ENCODE data around the gene MYOCOS.

Gene MYOCOS

DNA sequence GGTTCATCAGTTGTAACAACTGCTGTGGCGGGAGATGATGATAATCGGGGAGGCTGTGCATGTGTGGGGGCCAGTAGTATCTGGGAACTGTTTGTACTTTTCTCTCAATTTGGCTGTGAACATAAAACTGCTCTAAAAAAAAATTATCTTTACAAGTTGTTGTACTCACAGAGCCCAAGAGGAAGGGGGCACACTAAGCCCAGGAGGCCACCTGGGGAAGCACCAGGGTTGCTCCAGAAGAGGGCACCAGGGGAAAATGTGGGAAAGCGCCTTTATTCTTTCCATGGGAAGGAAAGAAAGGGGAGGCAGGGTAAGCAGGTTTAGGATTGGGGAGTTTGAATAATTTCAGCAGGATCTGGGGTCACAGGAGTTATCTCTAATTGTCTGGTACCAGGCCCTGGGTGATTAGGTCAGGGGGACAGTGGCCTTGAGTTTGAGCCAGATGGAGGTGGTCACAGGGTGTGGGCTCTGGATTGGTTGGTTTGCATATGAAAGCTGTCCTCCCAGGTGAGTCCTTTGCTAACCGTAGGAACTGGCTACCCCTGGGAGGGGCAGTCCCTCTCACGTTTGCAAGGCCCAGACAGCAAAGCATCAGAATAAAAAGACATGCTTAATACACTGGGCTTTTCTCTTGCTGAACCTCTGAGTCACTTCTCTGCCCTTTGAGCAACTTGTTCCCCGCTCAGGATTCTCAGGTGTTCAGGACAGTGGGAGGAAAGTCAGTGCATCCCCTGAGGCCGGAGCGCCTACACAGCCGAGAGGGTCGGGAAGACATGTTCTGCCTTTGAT is 19.2 kb downstream of the MYOCOS start:
- DNase-seq = no peak
- no peaks in the 10 kb centered on the region for H3K4me1 ChIP-seq (ENCODE audit: control insufficient read depth, insufficient read depth, low read length, poor library complexity, severe bottlenecking)
- H3K9me3 ChIP-seq (ENCODE audit: control insufficient read depth, low read length) = no peaks in the 10 kb centered on the region
- no peaks in the 10 kb centered on the region for H3K27me3 ChIP-seq (replicated peaks; ENCODE audit: control insufficient read depth, insufficient read depth, low read length, poor library complexity, severe bottlenecking)
- H3K4me3 ChIP-seq (ENCODE audit: insufficient read depth, low read depth, low read length, poor library complexity, severe bottlenecking) = no peak overlapping the region
- H3K36me3 ChIP-seq (ENCODE audit: control insufficient read depth, insufficient read depth, low read length) = no peaks in the 10 kb centered on the region
- H3K27ac ChIP-seq (ENCODE audit: insufficient read depth, low read length, poor library complexity, severe bottlenecking) = no peak overlapping the region

- H3K27me3 ChIP-seq (replicated peaks; ENCODE audit: control insufficient read depth, insufficient read depth, low read length, poor library complexity, severe bottlenecking) = no peaks in the 10 kb centered on the region
- no peaks in the 10 kb centered on the region for H3K9me3 ChIP-seq (ENCODE audit: control insufficient read depth, low read length)
- no peak overlapping the region for H3K27ac ChIP-seq (ENCODE audit: insufficient read depth, low read length, poor library complexity, severe bottlenecking)
- H3K36me3 ChIP-seq (ENCODE audit: control insufficient read depth, insufficient read depth, low read length) = no peaks in the 10 kb centered on the region
- H3K4me3 ChIP-seq (ENCODE audit: insufficient read depth, low read depth, low read length, poor library complexity, severe bottlenecking) = no peak overlapping the region
- DNase-seq = no peak
- no peaks in the 10 kb centered on the region for H3K4me1 ChIP-seq (ENCODE audit: control insufficient read depth, insufficient read depth, low read length, poor library complexity, severe bottlenecking)
These were observed 20.2 kb downstream of the MYOCOS start for GRCh38 chr1:171642197-171642596.

DNA sequence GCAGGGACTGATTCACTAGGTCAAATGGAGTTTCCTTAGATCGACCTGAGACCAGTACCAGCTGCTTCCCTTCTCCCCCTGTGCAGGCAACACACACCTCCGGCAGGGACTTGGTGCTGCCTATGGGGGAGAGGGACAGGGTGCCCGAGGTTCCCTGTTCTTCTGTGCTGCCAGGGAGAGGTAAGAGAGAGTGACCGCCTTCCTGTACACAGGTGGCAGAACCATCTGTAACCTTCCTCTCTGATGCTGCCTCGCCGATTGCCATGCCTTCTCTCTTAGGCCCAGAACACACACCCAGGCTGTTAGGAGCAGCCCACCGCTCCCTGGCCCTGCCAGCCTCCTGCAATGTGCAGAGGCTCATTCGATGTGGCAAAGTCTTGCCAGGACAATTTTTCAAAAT is 21.1 kb downstream of the MYOCOS start:
- H3K4me1 ChIP-seq (ENCODE audit: control insufficient read depth, insufficient read depth, low read length, poor library complexity, severe bottlenecking) = no peaks in the 10 kb centered on the region
- H3K9me3 ChIP-seq (ENCODE audit: control insufficient read depth, low read length) = no peaks in the 10 kb centered on the region
- no peak for DNase-seq
- no peaks in the 10 kb centered on the region for H3K27me3 ChIP-seq (replicated peaks; ENCODE audit: control insufficient read depth, insufficient read depth, low read length, poor library complexity, severe bottlenecking)
- no peak overlapping the region for H3K27ac ChIP-seq (ENCODE audit: insufficient read depth, low read length, poor library complexity, severe bottlenecking)
- no peaks in the 10 kb centered on the region for H3K36me3 ChIP-seq (ENCODE audit: control insufficient read depth, insufficient read depth, low read length)
- no peak overlapping the region for H3K4me3 ChIP-seq (ENCODE audit: insufficient read depth, low read depth, low read length, poor library complexity, severe bottlenecking)

DNA sequence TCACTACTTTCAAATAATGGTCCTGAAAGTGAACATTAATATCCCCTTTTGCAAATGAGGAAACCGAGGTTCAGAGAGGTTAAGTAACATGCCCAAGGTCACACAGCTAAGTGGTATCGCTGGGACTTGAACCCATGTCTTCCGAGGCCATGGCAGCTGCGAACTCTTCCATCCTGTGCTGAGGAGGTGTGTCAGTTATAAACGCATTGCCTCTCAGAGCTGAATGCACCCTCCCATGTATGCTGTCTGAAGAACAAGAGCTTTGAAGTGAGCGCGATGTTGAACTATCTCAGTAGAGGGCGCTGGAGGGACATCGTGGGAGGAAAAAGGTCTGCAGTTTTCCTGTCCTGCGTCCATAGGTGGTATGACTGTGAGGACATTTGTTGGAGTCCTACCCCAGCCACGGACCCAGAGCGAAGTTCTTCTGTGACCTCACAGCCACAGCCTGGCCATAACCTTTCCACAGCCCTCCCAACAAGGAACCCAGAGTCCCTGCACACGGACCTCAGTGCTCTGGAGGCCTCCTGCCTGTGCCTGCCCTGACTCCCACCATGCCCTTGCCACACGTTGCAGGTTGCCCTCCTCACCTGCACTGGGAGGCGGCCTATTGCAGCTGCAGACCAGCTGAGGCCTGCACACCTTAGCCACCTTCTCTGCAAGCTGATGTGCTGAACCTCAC is 22.9 kb downstream of the MYOCOS start:
- H3K9me3 ChIP-seq (ENCODE audit: control insufficient read depth, low read length) = no peaks in the 10 kb centered on the region
- H3K27ac ChIP-seq (ENCODE audit: insufficient read depth, low read length, poor library complexity, severe bottlenecking) = no peak overlapping the region
- H3K27me3 ChIP-seq (replicated peaks; ENCODE audit: control insufficient read depth, insufficient read depth, low read length, poor library complexity, severe bottlenecking) = no peaks in the 10 kb centered on the region
- no peak overlapping the region for H3K4me3 ChIP-seq (ENCODE audit: insufficient read depth, low read depth, low read length, poor library complexity, severe bottlenecking)
- H3K36me3 ChIP-seq (ENCODE audit: control insufficient read depth, insufficient read depth, low read length) = no peaks in the 10 kb centered on the region
- DNase-seq = peak; percentile 8 to 32 (median 30)
- H3K4me1 ChIP-seq (ENCODE audit: control insufficient read depth, insufficient read depth, low read length, poor library complexity, severe bottlenecking) = no peaks in the 10 kb centered on the region

- H3K4me1 ChIP-seq (ENCODE audit: control insufficient read depth, insufficient read depth, low read length, poor library complexity, severe bottlenecking) = no peaks in the 10 kb centered on the region
- H3K36me3 ChIP-seq (ENCODE audit: control insufficient read depth, insufficient read depth, low read length) = no peaks in the 10 kb centered on the region
- no peak overlapping the region for H3K27ac ChIP-seq (ENCODE audit: insufficient read depth, low read length, poor library complexity, severe bottlenecking)
- DNase-seq = no peak
- H3K9me3 ChIP-seq (ENCODE audit: control insufficient read depth, low read length) = no peaks in the 10 kb centered on the region
- no peak overlapping the region for H3K4me3 ChIP-seq (ENCODE audit: insufficient read depth, low read depth, low read length, poor library complexity, severe bottlenecking)
- H3K27me3 ChIP-seq (replicated peaks; ENCODE audit: control insufficient read depth, insufficient read depth, low read length, poor library complexity, severe bottlenecking) = no peaks in the 10 kb centered on the region
These were observed 23.7 kb downstream of the MYOCOS start for GRCh38 chr1:171645553-171646248.

DNA sequence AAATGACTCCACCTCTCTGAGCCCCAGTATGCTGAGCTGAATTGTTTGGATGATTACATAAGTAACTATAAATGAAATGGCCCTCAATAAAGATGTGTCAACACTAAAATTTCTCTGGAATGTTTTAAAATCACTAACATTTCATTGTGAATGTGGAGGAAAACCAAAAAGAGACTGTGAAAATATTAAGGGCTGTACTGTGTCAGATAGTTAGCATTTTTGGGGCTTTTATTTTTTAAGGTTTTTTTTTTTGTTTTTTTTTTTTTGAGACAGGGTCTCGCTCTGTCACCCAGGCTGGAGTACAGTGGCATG is 24.2 kb downstream of the MYOCOS start:
- no peak overlapping the region for H3K27ac ChIP-seq (ENCODE audit: insufficient read depth, low read length, poor library complexity, severe bottlenecking)
- no peaks in the 10 kb centered on the region for H3K4me1 ChIP-seq (ENCODE audit: control insufficient read depth, insufficient read depth, low read length, poor library complexity, severe bottlenecking)
- DNase-seq = no peak
- no peaks in the 10 kb centered on the region for H3K9me3 ChIP-seq (ENCODE audit: control insufficient read depth, low read length)
- H3K4me3 ChIP-seq (ENCODE audit: insufficient read depth, low read depth, low read length, poor library complexity, severe bottlenecking) = no peak overlapping the region
- H3K36me3 ChIP-seq (ENCODE audit: control insufficient read depth, insufficient read depth, low read length) = no peaks in the 10 kb centered on the region
- no peaks in the 10 kb centered on the region for H3K27me3 ChIP-seq (replicated peaks; ENCODE audit: control insufficient read depth, insufficient read depth, low read length, poor library complexity, severe bottlenecking)

- Histone ChIP-seq H3K27ac (ENCODE audit: insufficient read depth, low read length, poor library complexity, severe bottlenecking) (no peak within 1 kb of the TSS), H3K9me3 (ENCODE audit: control insufficient read depth, low read length) (no peaks in the 10 kb centered on the region), H3K36me3 (ENCODE audit: control insufficient read depth, insufficient read depth, low read length) (no peaks in the 10 kb centered on the region), H3K4me1 (ENCODE audit: control insufficient read depth, insufficient read depth, low read length, poor library complexity, severe bottlenecking) (peaks cover 5% of the 10 kb centered on the region), H3K4me3 (ENCODE audit: insufficient read depth, low read depth, low read length, poor library complexity, severe bottlenecking) (no peak within 1 kb of the TSS), H3K27me3 (replicated peaks; ENCODE audit: control insufficient read depth, insufficient read depth, low read length, poor library complexity, severe bottlenecking) (no peaks in the 10 kb centered on the region)
- DNase-seq = no peak
These were observed 30.3 kb downstream of the MYOCOS start, which contains the start of gene MYOC for GRCh38 chr1:171652234-171652822. Gene MYOC, minus strand, starts transcription at chr1:171652688. Its CDS starts 77 bp downstream, at chr1:171652611.

- Histone ChIP-seq H3K27me3 (replicated peaks; ENCODE audit: control insufficient read depth, insufficient read depth, low read length, poor library complexity, severe bottlenecking) (no peaks in the 10 kb centered on the region), H3K9me3 (ENCODE audit: control insufficient read depth, low read length) (no peaks in the 10 kb centered on the region), H3K27ac (ENCODE audit: insufficient read depth, low read length, poor library complexity, severe bottlenecking) (no peak overlapping the region), H3K36me3 (ENCODE audit: control insufficient read depth, insufficient read depth, low read length) (no peaks in the 10 kb centered on the region), H3K4me3 (ENCODE audit: insufficient read depth, low read depth, low read length, poor library complexity, severe bottlenecking) (no peak overlapping the region), H3K4me1 (ENCODE audit: control insufficient read depth, insufficient read depth, low read length, poor library complexity, severe bottlenecking) (peaks cover 5% of the 10 kb centered on the region)
- no peak for DNase-seq
These were observed 31.8 kb downstream of the MYOCOS start for GRCh38 chr1:171653796-171654195.

DNA sequence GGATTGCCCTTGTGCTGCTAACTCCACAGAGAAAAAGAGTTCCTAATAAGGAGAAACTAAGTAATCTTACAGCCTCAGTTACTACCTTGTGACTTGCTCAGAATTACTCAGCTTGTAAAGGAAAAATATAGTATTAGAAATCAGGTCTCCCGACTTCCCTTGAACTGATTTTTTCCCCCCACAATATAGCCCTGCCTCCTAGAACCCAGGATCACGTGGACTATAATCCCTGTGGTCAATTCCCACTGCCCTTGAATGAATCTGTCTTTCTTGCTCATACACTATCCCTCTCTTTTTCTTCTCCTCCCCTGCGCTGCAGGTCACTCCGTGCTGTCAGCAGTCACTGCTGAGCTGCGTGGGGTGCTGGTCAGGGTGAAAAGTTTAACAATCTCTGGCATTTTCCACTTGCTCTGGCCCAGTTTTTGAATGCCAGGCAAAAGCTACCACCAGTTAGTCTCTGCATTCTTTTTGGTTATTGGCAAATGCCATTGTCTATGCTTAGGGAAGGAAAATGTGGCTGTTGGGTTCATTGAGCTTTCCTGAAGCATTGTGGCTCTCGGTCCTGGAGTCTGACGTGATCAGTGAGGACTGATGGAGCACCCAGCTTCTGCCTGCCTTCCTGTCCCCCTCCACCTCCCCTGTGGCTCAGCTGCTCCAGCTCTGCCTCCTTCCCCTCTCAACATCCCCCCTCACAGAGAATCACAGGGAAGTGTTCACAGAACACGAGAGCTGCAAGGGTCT is 32.3 kb downstream of the MYOCOS start:
- H3K27me3 ChIP-seq (replicated peaks; ENCODE audit: control insufficient read depth, insufficient read depth, low read length, poor library complexity, severe bottlenecking) = no peaks in the 10 kb centered on the region
- H3K27ac ChIP-seq (ENCODE audit: insufficient read depth, low read length, poor library complexity, severe bottlenecking) = no peak overlapping the region
- no peaks in the 10 kb centered on the region for H3K9me3 ChIP-seq (ENCODE audit: control insufficient read depth, low read length)
- DNase-seq = no peak
- H3K36me3 ChIP-seq (ENCODE audit: control insufficient read depth, insufficient read depth, low read length) = no peaks in the 10 kb centered on the region
- no peak overlapping the region for H3K4me3 ChIP-seq (ENCODE audit: insufficient read depth, low read depth, low read length, poor library complexity, severe bottlenecking)
- H3K4me1 ChIP-seq (ENCODE audit: control insufficient read depth, insufficient read depth, low read length, poor library complexity, severe bottlenecking) = peaks cover 5% of the 10 kb centered on the region

Data from effector memory CD4-positive, alpha-beta T cell (primary cell).